ENCODE data around the gene TMEM45B.
"Not testable (repeated sequence)": the region's sequence is repeated elsewhere in the genome, so short reads cannot be mapped to it uniquely, and the experiment has no call there.

TMEM45B gene

DNA sequence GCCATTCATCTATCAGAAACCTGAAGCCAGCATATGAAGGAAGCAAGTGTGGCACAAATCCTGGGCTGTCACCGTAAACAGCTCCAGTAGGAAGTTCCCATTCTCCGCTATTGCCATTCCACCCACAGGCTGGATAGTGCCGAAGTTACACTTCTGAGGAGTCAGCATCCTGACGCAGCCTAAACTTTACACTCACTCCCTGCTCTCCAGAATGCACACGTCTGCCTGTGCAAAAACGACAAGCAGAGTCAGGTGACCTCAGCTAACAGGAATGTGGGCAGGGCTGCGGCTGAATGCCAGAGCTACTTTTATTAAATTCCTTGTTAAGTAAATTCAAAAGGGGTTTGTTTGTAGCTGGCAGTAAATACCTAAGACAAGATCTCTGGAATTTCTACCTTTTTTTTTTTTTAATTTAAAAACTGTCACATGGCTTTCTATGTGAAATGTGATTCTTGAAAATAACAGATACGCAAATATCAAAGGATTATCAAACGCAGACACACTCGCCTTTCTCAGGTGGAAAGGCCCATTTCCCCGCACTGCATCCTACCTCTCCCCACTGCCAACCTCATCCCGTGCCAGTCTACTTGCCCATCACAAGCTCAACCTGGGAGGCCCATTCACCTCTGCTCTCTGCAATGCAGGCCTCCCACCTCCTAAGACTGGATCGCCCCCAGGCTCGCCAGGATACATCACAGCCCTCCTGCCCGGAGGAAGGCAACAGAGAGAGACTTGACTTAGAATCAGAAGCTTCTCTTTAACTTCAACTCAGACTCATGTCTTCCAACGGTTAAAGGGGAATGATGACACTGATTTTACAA is 46.3 kb downstream of the TMEM45B start:
- Histone ChIP-seq H3K4me1 (peaks cover 0 to 14% (median 6%) of the 10 kb centered on the region in 10 experiments; a peak in 10 of 20 replicates), H3K36me3 (peaks cover 78 to 99% (median 90%) of the 10 kb centered on the region in 11 experiments), H3K9ac (no peak overlapping the region), H4K20me1 (peaks cover 0 to 14% (median 3%) of the 10 kb centered on the region in 11 experiments; a peak in 7 of 22 replicates), H3K4me3 (no peak overlapping the region), H3K9me3 (replicated peaks in 1 of 11) (no peaks in the 10 kb centered on the region), H3K4me2 (no peak overlapping the region), H3K27ac (no peak overlapping the region), H3K27me3 (no peaks in the 10 kb centered on the region)
- TF ChIP-seq Cebpa-rat (IDR thresholded peaks at IDR 0.05) = no peak

DNA sequence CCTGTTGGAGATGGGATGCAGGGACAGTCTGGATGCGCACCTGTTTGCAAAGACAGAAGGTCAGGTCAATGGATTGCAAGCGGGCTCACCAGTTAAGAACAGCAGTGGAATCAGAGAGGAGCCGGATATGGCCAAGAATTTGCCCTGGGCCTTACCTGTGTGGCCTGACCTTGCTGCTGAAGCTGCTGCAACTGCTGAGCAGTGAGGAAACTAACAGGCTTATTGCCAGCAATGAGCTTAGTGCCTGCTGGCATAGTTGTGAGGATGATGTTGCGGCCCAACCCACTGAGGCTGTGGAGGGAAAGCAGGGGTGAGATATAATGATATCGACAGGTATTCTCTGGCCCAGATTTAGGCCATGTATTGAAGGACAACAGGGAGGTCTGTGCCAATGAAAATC is 49.2 kb downstream of the TMEM45B start:
- Histone ChIP-seq H3K9ac (no peak overlapping the region), H3K36me3 (peaks cover 89 to 100% (median 97%) of the 10 kb centered on the region in 11 experiments), H3K4me1 (peaks cover 0 to 19% (median 9%) of the 10 kb centered on the region in 10 experiments; a peak in 10 of 20 replicates), H3K27ac (no peak overlapping the region), H3K4me2 (no peak overlapping the region), H3K9me3 (replicated peaks in 1 of 11) (no peaks in the 10 kb centered on the region), H3K27me3 (no peaks in the 10 kb centered on the region), H3K4me3 (no peak overlapping the region), H4K20me1 (peaks cover 0 to 27% (median 8%) of the 10 kb centered on the region in 11 experiments; a peak in 10 of 22 replicates)
- no peak for TF ChIP-seq Cebpa-rat (IDR thresholded peaks at IDR 0.05)

DNA sequence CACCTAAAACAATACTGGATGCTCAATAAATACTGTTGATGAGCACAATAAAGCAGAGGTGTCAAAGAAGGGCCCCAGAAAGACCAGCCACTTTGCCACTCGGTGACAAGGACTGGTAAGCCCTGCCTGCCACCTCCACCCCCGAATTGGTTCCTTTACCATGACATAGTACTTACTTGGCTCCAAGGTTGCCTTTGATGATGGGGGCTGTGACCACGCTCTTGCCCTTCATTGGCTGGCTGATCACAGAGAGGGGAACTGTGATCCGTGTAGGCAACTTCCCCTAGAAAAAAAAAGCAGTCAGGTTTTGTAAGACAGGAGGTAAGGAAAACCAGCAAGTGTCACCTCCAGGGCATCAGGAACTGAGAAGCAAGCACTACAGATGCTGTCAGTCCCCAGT is 50.1 kb downstream of the TMEM45B start:
- no peaks in the 10 kb centered on the region for H3K27me3 ChIP-seq
- H3K36me3 ChIP-seq = peaks cover 89 to 100% (median 97%) of the 10 kb centered on the region in 11 experiments
- H4K20me1 ChIP-seq = peaks cover 0 to 27% (median 9%) of the 10 kb centered on the region in 11 experiments; a peak in 11 of 22 replicates
- H3K4me2 ChIP-seq = peak overlapping the region in 3 of 11 experiments; percentile 7 to 22 (median 7); a peak in 1 of 22 replicates
- no peak overlapping the region for H3K9ac ChIP-seq
- H3K4me1 ChIP-seq = peaks cover 0 to 19% (median 9%) of the 10 kb centered on the region in 10 experiments; a peak in 10 of 20 replicates
- no peak for TF ChIP-seq Cebpa-rat (IDR thresholded peaks at IDR 0.05)
- no peak overlapping the region for H3K27ac ChIP-seq
- H3K9me3 ChIP-seq (replicated peaks in 1 of 11) = no peaks in the 10 kb centered on the region
- no peak overlapping the region for H3K4me3 ChIP-seq

DNA sequence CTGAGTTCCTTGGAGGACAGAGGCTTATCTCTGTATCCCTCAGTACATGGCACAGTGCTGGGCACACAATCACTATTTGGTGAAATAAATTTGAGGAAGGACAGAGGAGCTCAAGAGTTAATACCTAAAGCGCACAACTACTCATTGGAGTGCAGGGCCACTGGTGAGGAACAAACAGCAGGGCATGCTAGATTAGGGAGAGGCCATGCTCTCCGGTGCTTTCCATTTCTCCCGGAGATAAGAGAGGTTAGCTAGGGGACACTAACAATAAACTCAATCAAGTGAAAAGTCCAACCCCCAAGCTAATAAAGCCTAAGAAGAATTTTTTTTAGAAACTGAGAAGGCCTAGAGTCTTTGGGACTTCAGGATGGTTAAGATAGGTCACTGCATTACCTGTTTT is 50.7 kb downstream of the TMEM45B start:
- Histone ChIP-seq H4K20me1 (peaks cover 0 to 27% (median 9%) of the 10 kb centered on the region in 11 experiments; a peak in 11 of 22 replicates), H3K36me3 (peaks cover 89 to 100% (median 97%) of the 10 kb centered on the region in 11 experiments), H3K4me1 (peaks cover 0 to 19% (median 9%) of the 10 kb centered on the region in 10 experiments; a peak in 10 of 20 replicates), H3K27me3 (no peaks in the 10 kb centered on the region), H3K9me3 (replicated peaks in 1 of 11) (no peaks in the 10 kb centered on the region), H3K9ac (no peak overlapping the region), H3K4me2 (0 out of 22 replicates have a peak overlapping the region, but pooled peaks of 2 of the 11 experiments have one; percentile 7 to 24), H3K27ac (no peak overlapping the region), H3K4me3 (no peak overlapping the region)
- TF ChIP-seq Cebpa-rat (IDR thresholded peaks at IDR 0.05) = no peak

DNA sequence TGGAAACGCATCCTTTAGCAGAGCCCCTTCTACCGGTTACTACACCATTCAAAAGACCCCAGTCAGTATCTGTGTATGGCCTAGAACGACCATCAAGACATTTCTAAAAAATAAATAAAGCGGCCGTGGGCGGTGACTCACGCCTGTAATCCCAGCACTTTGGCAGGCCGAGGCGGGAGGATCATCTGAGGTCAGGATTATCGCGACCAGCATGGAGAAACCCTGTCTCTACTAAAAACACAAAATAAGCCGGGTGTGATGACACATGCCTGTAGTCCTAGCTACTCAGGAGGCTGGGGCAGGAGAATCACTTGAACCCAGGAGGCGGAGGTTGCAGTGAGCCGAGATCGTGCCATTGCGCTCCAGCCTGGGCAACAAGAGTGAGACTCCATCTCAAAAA is 53.0 kb downstream of the TMEM45B start:
- Histone ChIP-seq H4K20me1 (peaks cover 0 to 27% (median 13%) of the 10 kb centered on the region in 11 experiments; a peak in 11 of 22 replicates), H3K4me1 (peaks cover 0 to 19% (median 9%) of the 10 kb centered on the region in 10 experiments; a peak in 10 of 20 replicates), H3K36me3 (peaks cover 91 to 100% (median 100%) of the 10 kb centered on the region in 11 experiments)
- not testable (repeated sequence) for H3K4me2 ChIP-seq; H3K27me3 ChIP-seq; H3K27ac ChIP-seq; H3K9ac ChIP-seq; H3K4me3 ChIP-seq; H3K9me3 ChIP-seq (replicated peaks in 1 of 11)

DNA sequence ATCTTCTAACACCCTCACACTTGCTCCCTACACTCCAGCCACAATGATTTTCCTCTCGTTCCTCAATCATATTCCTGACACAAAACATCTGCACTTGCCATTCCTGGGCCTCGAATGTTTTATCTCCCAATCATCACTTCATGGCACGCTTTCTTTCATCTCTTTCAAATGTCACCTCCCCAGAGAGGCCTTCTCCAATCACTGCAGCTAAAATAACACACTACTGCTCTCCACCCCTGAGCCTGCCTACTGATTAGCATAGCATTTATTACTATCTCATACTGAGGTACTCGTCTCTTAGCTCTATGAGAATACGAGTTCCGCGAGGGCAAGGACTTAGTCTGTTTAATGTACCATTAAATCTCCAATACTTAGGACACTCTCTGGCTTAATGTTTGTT is 56.3 kb downstream of the TMEM45B start:
- TF ChIP-seq Cebpa-rat (IDR thresholded peaks at IDR 0.05) = no peak
- H3K4me2 ChIP-seq = no peak overlapping the region
- no peaks in the 10 kb centered on the region for H3K27me3 ChIP-seq
- peaks cover 91 to 100% (median 100%) of the 10 kb centered on the region in 11 experiments for H3K36me3 ChIP-seq
- peaks cover 0 to 20% (median 6%) of the 10 kb centered on the region in 11 experiments; a peak in 11 of 22 replicates for H4K20me1 ChIP-seq
- H3K27ac ChIP-seq = no peak overlapping the region
- H3K4me1 ChIP-seq = peaks cover 0 to 8% (median 0%) of the 10 kb centered on the region in 10 experiments; a peak in 7 of 20 replicates
- no peak overlapping the region for H3K9ac ChIP-seq
- H3K9me3 ChIP-seq (replicated peaks in 1 of 11) = no peaks in the 10 kb centered on the region
- no peak overlapping the region for H3K4me3 ChIP-seq

DNA sequence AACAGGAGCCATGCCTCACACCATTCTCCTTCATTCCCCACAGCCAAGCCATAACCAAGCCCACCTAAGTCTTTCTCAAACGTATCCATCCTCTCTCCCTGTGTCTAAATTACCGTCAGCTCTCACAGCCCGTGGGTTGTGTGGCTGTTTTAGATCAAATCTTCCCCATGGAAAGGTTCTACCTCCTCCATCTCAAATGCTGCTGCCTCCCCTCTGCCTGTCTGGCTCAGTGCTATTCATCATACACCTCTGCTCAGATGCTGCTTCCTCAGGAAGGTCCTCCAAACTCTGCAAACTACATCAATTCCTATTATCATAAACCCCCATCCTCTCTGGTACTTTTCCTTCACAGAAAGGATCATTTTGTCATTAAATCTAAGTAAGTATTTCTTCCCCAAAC is 64.7 kb downstream of the TMEM45B start:
- no peaks in the 10 kb centered on the region for H3K9me3 ChIP-seq (replicated peaks in 1 of 11)
- peaks cover 0 to 36% (median 13%) of the 10 kb centered on the region in 11 experiments; a peak in 10 of 22 replicates for H4K20me1 ChIP-seq
- no peak overlapping the region for H3K27ac ChIP-seq
- H3K36me3 ChIP-seq = peaks cover 99 to 100% (median 100%) of the 10 kb centered on the region in 11 experiments
- no peaks in the 10 kb centered on the region for H3K4me1 ChIP-seq
- H3K4me3 ChIP-seq = no peak overlapping the region
- no peak overlapping the region for H3K9ac ChIP-seq
- H3K4me2 ChIP-seq = no peak overlapping the region
- H3K27me3 ChIP-seq = no peaks in the 10 kb centered on the region
- no peak for TF ChIP-seq Cebpa-rat (IDR thresholded peaks at IDR 0.05)

DNA sequence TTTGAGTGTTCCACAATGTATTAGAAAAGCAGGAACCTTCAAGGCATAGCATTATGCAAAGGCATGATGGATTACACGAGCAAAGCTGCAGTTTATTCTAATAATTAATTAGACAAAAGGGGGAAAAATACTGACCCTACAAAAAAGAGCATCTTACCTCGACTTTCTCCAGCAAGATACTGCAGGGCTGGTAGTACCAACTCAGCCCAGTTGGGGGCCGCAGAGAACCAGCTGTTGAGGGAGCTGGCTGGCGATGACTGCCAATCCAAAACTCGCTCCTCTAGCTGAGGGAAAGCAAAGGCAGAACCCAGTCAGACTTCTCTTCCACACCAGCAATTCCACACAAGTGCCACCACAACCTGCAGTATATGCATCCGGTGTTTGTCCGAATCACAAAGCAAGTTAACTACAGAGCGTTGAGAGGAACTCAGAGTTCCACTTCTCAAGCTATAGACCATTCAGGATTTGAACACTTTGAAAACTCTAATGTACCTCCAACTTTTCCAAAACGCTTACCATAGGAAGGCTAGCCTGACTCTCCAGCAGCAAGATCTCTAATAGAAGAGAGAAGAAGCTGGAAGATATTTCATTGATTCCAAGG is 66.0 kb downstream of the TMEM45B start:
- no peak overlapping the region for H3K27ac ChIP-seq
- no peak overlapping the region for H3K4me3 ChIP-seq
- TF ChIP-seq Cebpa-rat (IDR thresholded peaks at IDR 0.05) = no peak
- H3K9ac ChIP-seq = no peak overlapping the region
- no peak overlapping the region for H3K4me2 ChIP-seq
- H3K4me1 ChIP-seq = no peaks in the 10 kb centered on the region
- H3K36me3 ChIP-seq = peaks cover 100% of the 10 kb centered on the region in 11 experiments
- no peaks in the 10 kb centered on the region for H3K27me3 ChIP-seq
- no peaks in the 10 kb centered on the region for H3K9me3 ChIP-seq (replicated peaks in 1 of 11)
- H4K20me1 ChIP-seq = peaks cover 0 to 36% (median 13%) of the 10 kb centered on the region in 11 experiments; a peak in 10 of 22 replicates

DNA sequence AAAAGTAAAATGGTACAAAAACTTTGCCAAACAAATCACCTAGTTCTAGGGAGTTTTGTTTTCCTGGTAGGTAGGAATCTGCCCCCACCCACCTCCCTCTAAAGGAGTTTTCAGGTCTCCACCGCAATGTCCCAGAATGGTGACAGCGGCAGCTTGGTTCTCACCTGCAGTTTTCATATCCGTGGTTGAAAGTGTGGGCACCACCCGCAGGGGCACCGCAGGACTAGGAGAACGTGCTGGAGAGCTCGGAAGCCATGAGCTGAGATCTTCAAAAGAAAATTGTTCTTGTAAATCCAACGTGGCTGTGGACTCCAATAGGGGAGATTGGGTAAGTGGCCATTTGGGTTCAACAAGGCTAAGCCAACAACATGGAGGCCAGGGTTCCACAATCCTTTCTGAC is 68.9 kb downstream of the TMEM45B start:
- Histone ChIP-seq H3K9ac (no peak overlapping the region), H4K20me1 (peaks cover 0 to 22% (median 11%) of the 10 kb centered on the region in 11 experiments; a peak in 10 of 22 replicates), H3K4me3 (no peak overlapping the region), H3K36me3 (peaks cover 98 to 100% (median 100%) of the 10 kb centered on the region in 11 experiments), H3K27ac (no peak overlapping the region), H3K27me3 (no peaks in the 10 kb centered on the region), H3K4me2 (no peak overlapping the region), H3K4me1 (peaks cover 0 to 15% (median 11%) of the 10 kb centered on the region in 10 experiments; a peak in 11 of 20 replicates), H3K9me3 (replicated peaks in 1 of 11) (no peaks in the 10 kb centered on the region)
- TF ChIP-seq Cebpa-rat (IDR thresholded peaks at IDR 0.05) = no peak

Data from BLaER1 treated with 17β-estradiol and CSF1 and Interleukin-3, amounts not matched to agents 10 nM and 100 nM (cell line).